ENCODE data around the gene ETV6.

DNA sequence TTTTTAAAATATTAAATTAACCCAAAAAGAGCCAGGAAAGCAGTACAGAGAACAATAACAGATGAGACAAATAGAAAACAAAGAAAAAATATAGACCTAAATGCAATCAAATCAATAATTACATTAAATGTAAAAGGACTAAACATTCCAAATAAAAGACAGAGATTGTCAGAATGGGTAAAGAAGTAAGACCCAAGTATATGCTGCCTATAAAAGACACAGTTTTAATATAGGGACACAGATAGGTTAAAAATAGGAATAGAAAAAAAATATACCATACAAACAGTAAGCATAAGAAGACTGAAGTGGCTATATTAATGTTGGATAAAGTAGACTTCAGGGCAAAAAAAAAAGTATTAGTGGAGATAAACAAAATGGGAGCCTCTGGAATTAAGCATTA lies 258.2 kb downstream of the ETV6 start:
- TF ChIP-seq, protein P1, sequence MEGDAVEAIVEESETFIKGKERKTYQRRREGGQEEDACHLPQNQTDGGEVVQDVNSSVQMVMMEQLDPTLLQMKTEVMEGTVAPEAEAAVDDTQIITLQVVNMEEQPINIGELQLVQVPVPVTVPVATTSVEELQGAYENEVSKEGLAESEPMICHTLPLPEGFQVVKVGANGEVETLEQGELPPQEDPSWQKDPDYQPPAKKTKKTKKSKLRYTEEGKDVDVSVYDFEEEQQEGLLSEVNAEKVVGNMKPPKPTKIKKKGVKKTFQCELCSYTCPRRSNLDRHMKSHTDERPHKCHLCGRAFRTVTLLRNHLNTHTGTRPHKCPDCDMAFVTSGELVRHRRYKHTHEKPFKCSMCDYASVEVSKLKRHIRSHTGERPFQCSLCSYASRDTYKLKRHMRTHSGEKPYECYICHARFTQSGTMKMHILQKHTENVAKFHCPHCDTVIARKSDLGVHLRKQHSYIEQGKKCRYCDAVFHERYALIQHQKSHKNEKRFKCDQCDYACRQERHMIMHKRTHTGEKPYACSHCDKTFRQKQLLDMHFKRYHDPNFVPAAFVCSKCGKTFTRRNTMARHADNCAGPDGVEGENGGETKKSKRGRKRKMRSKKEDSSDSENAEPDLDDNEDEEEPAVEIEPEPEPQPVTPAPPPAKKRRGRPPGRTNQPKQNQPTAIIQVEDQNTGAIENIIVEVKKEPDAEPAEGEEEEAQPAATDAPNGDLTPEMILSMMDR (IDR thresholded peaks at IDR 0.05) = no peak
- no peak for TF ChIP-seq RCOR1 (IDR thresholded peaks at IDR 0.05; ENCODE audit: low read depth, low read length)
- no peak for TF ChIP-seq POLR2A (IDR thresholded peaks at IDR 0.05; ENCODE audit: low read length)
- no peak for TF ChIP-seq CHD4 (IDR thresholded peaks at IDR 0.05; ENCODE audit: borderline replicate concordance)
- no peak for TF ChIP-seq MAFK (IDR thresholded peaks at IDR 0.05; ENCODE audit: partially characterized antibody)
- TF ChIP-seq, protein P2, sequence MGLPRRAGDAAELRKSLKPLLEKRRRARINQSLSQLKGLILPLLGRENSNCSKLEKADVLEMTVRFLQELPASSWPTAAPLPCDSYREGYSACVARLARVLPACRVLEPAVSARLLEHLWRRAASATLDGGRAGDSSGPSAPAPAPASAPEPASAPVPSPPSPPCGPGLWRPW (IDR thresholded peaks at IDR 0.05) = no peak
- no peak for TF ChIP-seq RARB (CRISPR knock-in tag; IDR thresholded peaks at IDR 0.05)

Data from A549 (cell line).